ENCODE results near the gene TSEN2.
"Not testable (repeated sequence)": the region's sequence is repeated elsewhere in the genome, so short reads cannot be mapped to it uniquely, and the experiment has no call there.

TSEN2 gene

GRCh38 chr3:12484198-12484982, at the start of gene TSEN2:
TSEN2 (plus strand) TSS chr3:12484480; CDS start chr3:12489801, 5,321 bp downstream.
- DNase-seq, result peak; percentile 87 to 94

GRCh38 chr3:12436514-12437220, 47.6 kb upstream of the TSEN2 start:
- DNase-seq, result no peak

DNA sequence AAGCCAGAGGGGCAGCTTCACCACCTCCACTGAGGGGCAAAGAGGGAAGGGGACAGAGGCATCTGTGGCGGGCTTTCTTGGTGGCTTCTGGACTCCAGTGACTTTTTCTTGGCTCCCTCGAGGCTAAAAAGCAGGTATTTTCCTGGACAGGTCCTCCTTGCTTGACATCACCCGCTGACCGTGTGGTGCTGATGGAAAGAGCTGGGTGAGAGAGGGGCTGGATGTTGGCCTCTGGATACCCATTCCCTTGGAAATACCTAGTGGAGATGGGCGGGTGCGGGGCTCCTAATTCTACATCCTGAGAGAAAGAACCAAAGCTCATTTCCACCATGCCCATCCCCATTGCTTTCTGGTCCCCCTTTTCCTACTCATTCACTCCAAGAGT, 47.1 kb upstream of the TSEN2 start:
- no peak for DNase-seq

GRCh38 chr3:12437861-12438260, 46.4 kb upstream of the TSEN2 start:
- no peak for DNase-seq

- DNase-seq, result no peak
Measured at GRCh38 chr3:12438318-12438717, 46.0 kb upstream of the TSEN2 start.

DNA sequence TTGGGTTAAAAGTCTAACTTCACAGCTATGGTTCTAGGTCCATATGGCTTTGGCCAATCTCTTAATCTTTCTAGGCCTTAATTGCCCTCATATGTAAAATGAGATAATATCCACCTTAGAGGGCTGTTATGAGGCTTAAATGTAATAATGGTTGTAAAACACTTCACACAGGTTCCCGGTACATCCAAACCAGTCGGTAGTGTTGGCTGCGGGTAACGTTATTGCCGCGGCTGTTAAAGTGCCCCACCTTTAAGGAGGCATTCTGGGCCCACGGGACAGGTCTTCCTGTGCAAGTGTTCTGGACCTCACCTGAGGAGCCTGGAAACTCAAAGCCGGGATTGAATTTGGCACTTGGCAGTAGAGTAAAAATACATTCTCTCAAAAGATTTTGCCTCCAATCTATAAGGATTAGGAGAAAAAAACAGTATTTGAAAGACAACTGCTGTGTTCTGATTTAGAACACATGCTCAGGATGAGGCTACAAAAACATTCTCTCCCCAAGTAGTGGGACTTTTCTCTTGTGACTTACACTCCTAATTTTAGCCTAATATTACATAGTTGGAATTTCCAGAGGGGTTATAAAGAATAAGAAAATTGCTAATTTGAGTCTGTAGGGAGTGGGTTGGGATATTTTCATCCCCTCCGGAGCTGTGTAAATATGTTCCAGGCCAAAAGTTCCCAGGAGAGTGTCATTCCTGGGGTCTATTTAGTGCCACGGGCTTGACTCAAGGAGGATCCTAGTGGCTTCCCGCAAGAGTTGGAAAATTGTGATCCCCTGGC, 44.9 kb upstream of the TSEN2 start:
- DNase-seq, result no peak

- DNase-seq, result no peak
Measured at GRCh38 chr3:12440927-12441714, 43.2 kb upstream of the TSEN2 start.

DNA sequence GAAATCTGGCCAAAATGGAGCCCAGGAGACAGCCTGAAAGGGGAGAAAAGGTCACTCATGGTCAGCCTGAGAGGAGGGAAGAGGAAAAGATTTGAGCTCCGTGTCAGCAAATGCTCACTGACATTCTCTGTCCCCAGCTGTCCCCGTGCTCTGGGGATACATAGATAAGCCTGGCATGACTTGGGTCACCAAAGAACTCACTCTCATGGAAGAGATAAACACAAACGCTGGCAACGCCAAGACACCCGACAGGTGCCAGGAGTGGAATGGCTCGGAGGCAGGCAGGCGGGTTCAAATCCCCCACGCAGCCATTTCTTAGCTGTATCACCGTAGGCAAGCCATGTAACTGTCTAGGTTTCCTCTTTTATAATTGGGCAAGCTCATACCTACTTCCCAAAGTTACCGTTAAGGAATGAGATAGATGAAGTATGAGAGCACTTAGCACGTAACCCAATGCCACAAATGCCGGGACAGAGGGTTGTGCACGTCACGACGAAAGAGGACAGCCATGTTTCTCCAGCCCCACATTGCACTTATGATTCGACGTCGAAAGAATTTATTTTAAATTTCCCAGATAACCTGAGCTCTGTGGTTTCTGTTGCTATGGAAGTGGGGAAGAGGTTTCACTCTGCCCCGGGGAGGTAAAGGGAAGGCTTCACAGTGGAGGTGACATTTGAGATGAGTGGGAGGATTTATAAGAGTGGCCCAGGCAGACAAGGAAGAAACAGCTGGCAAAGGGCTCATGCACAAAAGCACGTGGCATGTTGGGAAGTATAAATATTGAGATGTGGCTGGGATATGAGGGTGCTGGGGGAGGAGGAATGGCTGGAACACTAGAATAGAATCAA, 41.4 kb upstream of the TSEN2 start:
- DNase-seq, result peak in 1 of 2 experiments; percentile 45

- DNase-seq, result no peak
Measured at GRCh38 chr3:12443781-12444522, 40.3 kb upstream of the TSEN2 start.

- DNase-seq, result no peak
Measured at GRCh38 chr3:12444582-12445471, 39.5 kb upstream of the TSEN2 start.

- DNase-seq, result no peak
Measured at GRCh38 chr3:12445523-12446240, 38.6 kb upstream of the TSEN2 start.

- no peak for DNase-seq
Measured at GRCh38 chr3:12446298-12446697, 38.0 kb upstream of the TSEN2 start.

DNA sequence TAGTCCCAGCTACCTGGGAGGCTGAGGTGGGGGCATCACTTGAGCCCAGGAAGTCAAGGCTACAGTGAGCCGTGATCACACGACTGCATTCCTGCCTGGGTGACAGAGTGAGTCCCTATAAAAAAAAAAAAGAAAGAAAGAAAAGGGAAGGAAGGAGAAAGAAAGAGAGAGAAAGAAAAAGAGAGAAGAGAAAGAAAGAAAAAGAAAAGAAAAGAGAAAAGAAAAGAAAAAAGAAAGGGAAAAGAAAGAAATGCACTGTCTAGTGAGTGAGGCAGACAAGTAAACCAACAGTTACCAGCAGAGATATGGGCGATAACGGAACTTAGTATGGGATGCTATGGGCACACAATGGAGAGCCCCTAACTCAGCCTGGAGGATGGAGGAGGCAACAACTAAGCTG, 37.2 kb upstream of the TSEN2 start:
- no peak for DNase-seq

GRCh38 chr3:12448404-12449202, 35.7 kb upstream of the TSEN2 start:
- DNase-seq, result not testable (repeated sequence)

GRCh38 chr3:12449889-12450682, 34.2 kb upstream of the TSEN2 start:
- DNase-seq, result no peak

- DNase-seq, result no peak
Measured at GRCh38 chr3:12451481-12451880, 32.8 kb upstream of the TSEN2 start.

DNA sequence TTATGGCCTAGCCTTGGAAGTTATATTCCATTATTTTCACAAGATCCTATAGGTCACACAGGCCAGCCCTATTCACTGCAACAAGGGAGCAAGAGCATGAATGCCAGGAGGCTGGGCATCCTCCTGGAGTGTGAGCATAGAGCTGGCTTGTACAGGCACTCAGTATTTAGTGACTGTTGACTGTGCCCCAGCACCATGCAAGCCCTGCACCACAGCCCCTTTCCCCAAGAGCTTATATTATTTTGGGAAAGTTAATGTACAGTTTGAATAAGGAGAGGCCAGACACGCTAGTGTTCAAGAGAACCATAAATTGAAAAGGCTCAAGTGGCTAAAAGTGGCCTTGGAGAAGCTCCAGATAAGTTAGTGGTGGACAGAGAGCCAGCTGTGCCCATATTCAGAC, 32.3 kb upstream of the TSEN2 start:
- DNase-seq, result no peak

All from NCI-H524 (cell line).